ENCODE results near the gene REPIN1. TPM values are rescaled to one million over a fixed set of nuclear protein-coding genes. Genes with fewer than 3 reads are reported as not detected.

Gene REPIN1
- total RNA-seq, 1 donor from 2014 or later = 44.9 TPM

DNA sequence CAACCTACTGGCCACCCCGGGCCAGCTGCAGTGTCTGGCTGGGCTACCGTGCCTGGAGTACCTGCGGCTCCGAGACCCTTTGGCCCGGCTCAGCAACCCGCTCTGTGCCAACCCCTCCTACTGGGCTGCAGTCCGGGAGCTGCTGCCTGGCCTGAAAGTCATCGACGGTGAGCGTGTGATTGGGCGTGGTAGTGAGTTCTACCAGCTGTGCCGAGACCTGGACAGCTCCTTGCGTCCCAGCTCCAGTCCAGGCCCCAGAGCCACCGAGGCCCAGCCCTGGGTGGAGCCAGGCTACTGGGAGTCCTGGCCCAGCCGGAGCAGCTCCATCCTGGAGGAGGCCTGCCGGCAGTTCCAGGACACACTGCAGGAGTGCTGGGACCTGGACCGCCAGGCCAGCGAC lies 31.4 kb upstream of the REPIN1 start:
- ATAC-seq = no peak

DNA sequence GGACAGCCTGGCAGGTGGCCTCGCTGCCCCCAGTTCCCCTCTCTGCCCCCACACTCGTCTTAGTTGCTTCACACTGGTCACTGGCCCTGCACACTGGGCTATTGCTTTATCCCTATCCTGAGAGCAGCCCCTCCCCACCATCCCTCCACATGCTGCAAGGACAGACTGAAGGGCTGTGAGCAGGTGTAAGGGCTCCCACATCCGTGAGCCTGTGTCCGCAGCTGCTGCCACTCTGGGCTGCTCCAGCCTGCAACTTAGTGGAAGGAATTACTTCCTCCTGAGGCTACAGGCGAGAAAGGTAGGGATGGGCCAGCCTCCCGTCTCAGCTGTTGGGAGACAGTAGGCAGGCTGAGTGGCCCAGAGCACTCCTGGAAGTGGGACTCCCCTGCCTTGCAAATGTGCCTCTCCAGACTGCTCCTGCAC lies 31.0 kb upstream of the REPIN1 start:
- ATAC-seq = no peak

DNA sequence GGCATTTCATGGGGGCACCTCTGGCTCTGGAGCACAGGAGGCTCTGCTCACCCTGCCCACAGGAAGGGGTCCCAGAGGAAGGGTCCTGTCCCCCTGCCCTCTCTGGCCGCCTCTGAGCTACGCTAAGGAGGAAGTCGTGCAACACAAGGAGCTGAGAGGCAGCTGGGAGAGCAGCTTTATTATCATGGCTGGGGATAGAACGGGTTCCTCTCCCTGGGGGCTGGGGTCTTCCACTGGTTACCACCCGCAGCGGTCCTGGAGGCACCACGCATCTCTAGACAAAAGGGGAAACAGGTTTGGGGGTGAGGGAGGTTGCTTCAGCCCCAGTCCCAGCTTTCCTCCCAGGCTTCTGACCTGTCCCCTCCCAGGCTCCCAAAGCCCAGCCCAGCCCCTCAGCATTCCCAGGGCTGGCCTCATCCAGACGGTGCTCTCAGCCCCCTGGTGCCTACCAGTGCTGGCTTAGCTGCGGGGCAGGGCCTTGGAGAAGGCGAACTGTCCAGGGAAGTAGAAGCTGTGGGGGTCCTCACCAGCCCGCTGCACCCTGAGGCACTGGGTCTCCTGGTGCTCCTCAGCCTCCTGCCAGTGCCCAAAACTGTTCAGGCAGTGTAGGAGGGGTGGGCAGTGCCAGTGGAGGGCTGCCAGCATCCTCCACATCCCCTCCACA lies 30.3 kb upstream of the REPIN1 start:
- ATAC-seq = no peak

DNA sequence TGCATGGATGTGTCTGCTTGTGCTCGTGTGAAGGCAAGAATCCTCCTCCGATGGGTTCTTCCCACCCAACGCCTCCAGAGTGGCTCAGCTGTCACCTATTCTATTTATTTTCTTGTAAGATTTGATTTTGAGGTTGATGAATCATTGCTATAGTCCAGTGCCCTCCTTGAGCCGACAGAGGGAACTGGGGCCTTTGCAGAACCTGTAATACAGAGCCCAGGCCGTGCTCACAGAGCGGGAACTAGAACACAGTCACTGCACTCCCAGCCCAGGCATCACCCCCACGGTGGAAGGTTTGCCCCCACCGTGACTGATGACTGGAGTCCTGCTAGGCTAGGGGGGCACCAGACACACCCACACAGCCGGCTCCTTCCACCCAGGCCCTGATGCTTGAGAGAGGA lies 29.2 kb upstream of the REPIN1 start:
- ATAC-seq = no peak

DNA sequence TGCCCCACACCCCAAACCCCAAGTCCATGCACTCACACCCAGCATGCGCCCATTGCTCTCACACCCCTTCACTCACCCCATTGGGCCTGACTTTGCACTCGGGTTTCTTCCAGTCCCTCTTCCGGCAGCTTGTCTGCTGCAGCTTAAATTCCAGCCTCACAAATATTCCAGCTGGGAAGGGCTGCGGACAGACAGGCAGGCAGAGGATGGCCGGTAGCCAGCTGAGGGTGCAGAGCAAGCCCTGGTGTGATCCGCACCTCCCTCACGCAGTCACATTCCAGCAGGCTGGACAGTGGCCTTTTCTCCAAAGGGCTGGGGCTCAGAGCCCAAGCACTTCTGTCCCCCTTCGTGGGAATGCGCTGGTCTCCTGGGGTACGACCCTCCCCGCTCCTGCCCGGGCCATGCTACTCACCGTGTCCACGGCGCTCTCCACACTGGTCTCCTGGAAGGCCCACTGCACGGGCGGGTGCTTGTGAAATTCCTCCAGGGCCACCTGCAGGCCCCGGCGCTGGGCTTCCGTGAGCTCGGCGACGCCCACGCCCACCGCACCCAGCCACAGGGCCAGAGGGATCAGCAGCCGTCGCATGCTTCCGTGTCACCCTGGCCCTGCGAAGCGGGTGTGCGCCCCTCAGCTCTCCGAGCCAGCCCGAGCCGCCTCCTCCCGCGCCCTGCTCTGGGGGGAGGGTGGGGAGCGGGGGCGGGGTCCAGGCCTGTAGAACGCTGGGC lies 28.4 kb upstream of the REPIN1 start:
- ATAC-seq = peak; percentile 49

DNA sequence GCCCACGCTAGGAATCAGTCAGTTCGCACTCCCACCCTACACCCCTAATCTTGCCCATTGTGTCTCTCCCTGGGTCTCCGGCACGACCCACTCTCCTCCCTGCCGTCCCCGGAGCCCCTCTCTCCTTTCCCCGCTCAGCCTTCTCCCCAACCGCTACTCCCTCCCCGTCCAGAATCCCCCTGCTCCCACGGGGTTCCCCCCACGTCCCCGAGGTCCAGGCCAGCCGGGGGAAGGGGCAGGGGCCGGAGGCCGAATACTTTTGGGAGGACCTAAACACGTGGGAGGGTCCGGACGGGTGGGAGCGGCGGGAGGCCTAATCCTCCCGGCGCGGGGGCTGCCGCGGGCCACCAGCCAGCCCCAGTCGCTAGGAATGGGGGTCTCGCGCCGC lies 27.8 kb upstream of the REPIN1 start:
- ATAC-seq = no peak

DNA sequence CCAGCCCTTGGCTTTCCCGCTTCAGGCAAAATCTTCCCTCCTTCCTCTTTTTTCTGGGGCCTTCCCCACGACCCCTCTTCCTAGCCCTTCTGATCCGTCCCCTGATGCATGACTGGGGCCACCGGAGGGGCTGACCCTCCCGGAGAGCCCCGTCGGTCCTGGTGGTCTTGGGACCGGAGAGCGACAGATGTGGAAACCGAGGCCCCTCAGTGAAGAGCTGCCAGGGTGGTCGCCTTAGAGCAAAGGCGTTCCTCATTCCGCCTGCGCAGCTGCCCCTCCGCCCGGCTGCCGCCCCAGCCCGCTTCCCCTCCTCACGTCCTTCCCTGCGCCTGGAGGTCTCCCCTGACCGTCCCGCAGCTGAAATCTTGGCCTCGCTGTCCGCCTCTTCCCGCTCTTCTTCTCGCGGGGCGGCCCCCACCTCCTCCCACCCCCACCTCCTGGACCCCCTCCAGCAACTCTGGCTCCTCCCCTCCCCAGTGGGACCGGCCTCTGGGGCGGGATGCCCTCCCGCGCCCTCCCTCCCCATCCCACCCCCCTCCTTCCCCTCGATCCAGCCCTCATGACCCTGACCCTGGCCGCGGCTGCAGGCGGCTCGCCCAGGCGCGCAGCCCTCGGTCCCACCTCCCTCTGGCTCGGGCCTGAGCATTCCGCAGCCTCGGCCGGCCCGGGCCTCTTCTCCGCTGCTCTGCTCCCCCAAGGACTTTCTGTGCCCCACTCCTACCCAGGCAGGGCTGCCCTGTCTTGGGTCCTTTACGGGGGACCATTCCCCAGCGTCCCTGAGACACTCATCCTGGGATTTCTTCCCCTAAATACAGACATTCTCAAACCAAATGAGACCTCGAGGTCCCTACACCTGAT lies 27.1 kb upstream of the REPIN1 start, which contains the start of gene RARRES2:
TSS of gene RARRES2 (minus strand) at position 367 of the 858 bp plus-strand sequence. CDS start 1,020 bp downstream, outside the sequence.
- no peak for ATAC-seq

DNA sequence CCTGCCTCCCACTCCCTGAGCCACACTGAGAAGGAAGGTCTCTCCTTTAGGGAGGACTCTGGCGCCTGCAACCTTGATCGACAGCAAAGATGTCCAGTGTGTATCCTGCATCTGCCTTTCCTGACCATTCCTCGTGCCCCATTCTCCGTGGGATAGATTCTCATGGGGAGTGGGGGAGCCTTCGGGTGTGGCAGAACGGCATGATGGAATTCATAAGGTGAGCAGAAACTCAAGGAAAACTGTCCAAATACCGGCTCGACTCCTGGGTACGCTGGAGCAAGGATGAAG lies 26.6 kb upstream of the REPIN1 start:
- ATAC-seq = no peak

DNA sequence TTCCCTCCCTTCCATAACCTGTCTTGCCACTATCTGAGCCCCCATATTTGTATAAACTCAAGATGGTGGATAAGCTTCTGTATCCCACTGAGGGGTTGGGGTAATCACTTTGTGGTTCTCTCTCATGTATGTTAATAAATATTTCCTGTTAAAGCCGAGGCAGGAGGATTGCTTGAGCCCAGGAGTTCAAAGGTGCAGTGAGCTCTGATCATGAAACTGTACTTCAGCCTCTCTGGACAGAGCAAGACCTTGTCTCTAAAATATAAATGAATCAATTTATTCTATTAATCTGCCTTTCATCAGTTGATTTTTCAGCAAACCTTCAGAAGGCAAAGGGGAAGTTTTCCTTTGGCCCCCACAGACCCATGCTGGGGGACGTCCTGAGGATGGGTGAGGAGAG lies 25.4 kb upstream of the REPIN1 start:
- no peak for ATAC-seq

DNA sequence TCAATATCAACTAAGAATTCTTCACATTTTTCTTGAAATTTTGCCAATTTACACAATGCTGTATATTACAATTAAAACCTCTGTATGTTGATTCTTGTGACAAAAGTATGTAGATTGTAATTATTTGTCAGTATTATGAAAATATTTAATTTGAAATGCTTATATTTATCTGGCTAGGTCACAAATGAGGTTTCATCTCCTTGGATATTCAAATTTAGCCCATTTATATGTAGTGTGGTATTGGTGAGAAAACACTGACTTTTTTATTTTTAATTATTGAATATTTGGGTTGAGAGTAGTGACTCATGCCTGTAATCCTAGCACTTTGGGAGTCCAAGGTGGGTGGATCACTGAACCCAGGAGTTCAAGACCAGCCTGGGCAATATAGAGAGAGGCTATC lies 24.3 kb upstream of the REPIN1 start:
- no peak for ATAC-seq

DNA sequence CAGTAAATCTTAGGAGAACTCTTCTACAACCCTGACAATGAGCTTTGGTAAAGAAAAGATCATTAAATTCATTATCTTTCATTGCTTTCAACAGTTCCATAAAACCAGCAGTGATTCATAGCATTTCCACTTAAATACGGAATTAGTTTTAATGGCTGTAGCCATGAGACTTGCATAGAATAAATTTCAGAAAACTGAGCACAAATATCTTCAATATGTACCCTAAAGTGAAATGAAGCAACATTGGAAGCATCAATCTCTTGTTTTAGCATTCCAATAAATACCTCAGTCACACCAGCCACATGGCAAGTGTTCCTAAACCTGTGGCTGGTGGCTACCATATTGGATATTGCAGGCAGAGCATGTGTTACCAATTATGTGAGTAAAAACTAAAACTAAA lies 23.6 kb upstream of the REPIN1 start:
- no peak for ATAC-seq

DNA sequence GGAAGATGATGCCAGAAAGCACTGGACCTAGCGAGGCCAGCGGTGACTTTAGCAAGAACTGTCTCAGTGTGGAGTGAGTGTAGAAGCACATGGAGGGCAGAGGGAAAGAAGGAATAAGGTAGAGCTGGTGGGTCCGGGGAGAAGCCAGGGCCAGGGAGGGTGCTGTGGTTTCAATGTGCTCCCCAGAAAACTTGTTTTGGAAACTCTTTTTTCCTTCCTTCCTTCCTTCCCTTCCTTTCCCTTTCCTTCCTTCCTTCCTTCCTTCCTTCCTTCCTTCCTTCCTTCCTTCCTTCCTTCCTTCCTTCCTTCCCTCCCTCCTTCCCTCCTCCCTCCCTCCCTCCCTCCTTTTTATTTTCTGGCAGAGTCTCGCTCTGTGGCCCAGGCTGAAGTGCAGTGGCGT lies 21.7 kb upstream of the REPIN1 start:
- ATAC-seq = no peak

DNA sequence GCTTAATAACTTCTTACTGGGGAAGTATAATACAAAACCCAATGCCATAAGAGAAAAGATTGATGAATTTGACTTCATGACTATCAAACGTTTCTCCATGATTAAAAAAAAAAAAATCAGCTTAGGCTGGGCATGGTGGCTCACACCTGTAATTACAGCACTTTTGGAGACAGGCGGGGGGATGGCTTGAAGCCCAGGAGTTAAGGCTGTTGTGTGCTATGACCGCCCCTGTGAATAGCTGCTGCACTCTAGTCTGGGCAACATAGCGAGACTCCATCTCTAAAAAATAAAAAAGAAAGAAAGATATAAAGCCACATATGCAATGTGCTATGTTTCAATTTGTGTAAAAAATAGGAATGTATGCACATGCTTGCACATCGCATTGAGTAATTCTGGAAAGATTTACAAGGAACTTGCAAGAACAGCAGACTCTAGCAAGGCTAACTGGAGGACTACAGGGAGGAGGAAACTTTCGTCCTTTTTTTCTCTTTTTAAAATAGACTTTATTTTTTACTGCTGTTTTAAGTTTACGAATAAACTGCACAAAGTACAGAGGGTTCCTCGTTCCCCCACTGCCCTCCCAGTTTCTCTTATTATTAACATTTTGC lies 16.9 kb upstream of the REPIN1 start:
- ATAC-seq = no peak

DNA sequence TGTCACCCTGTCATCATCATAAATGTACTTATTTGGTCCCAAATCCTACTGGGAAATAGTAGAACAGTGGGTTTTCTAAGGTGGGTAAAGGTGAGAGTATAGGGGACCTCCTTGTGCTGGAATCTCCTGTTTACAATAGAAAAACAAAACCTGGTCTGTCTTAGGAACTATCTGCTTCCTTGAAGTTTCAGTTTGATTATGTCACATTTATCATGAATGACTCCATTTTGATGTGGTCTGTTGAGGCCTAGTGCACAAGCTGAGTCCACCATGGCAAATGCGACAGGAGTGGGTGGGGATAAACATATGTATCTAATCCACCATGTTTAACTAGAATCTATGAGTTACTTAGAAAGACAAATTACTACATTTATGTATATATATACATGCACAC lies 13.0 kb upstream of the REPIN1 start:
- ATAC-seq = no peak

DNA sequence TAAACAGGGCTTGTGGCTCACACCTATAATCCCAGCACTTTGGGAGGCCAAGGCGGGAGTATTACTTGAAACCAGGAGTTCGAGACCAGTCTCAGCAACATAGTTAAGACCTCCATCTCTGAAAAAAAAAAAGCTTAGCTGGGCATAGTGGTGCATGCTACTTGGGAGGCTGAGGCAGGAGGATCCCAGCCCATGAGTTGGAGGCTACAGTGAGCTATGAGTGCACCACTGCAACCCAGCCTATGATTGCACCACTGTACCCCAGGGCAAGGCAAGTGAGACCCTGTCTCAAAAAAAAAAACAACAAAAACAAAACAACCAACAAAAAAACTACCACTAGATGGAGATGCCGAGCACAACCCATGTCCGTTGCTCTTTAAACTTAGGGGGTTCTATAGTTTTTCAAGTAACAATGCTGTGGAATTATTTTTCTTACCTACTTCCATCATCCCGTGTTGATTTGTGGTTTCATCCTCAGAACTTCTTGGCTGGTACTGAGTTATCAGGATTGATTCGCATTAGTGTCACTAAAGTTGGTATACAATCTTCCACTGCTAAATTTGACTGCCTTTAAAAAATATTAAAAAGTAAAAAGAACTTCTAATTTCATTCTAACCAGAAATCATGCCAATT lies 12.2 kb upstream of the REPIN1 start:
- no peak for ATAC-seq

DNA sequence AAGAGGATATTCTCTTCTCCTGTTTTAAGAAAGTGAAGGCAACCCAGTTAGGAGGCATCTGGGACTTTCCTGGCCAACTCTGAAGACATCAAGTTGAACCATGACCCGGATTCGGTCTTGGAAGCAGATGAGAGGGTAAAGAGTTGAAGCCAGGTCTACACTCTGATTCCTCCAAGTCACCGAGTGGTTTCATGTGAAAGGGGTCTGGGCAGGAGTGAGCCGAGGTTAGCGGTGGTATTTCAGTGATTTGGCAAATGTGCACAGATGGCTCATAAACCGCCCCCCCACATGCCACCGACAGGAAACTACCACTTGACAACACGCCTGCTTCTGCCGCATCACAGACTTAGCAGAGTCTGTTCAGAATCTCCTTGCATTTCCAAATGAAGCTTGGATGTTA lies 11.4 kb upstream of the REPIN1 start:
- no peak for ATAC-seq

DNA sequence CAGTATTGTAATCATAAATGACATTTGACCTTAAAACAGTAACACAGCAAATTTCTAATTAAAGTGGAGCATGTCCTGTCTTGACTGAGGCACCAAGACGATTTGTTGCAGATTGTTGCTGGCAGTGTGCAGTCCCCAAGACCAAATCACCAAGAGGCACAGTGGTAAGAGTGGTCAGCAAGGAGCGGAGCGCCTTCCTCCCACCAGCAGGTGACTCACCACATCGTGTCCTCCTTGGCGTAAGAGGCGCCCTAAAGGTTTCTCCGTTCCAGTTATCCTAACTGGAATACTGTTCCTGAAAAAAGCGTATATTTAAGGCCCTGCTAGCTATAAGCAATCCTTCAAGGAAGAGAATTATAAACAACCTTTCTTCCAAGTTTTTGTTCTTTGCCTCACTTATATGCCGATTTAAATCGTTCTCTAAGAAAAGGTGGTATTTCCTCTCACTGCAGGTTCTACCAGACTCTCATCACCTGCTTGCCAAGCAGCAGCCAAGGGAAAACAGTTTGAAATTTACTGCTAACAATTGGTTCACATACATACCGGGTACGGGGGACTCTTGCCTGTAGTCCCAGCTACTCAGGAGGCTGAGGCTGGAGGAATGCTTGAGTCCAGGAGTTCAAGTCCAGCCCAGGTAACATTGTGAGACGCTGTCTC lies 10.7 kb upstream of the REPIN1 start:
- ATAC-seq = no peak

DNA sequence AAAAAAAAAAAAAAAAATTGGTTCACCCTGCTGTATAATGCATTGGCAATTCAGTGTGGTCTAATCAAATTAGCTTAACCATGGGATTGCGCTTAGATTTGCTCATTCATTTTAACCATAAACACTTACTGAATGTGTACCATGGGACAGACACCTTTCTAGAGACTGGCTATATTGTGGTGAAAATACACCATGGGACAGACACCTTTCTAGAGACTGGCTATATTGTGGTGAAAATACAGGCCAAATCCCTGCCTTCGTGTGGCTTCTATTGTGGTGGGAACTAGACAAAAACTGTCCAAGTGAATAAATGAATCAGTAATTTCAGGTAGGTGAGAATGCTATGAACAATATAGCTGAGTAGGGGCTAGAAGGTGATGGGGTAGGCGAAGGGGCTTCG lies 10.2 kb upstream of the REPIN1 start:
- no peak for ATAC-seq

DNA sequence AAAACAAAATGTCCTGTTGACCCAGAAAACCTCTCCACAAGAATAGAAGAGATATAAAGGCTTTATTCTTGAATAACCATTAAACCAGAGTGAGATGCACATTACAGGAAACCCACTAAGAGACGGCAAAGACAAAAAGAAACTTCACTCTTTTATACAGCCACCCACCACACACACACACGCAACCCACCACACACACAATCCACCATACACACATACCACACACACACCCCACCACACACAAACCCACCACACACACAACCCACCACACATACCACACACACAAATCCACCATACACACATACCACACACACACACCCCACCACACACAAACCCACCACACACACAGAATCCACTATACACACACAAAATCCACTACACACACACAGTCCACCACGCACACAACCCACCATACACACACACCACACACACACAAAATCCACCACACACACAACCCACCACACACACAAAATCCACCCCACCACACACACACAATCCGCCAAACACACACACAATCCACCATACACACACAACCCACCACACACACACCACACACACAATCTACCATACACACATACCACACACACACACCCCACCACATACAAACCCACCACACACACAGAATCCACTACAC lies 9.5 kb upstream of the REPIN1 start:
- no peak for ATAC-seq

DNA sequence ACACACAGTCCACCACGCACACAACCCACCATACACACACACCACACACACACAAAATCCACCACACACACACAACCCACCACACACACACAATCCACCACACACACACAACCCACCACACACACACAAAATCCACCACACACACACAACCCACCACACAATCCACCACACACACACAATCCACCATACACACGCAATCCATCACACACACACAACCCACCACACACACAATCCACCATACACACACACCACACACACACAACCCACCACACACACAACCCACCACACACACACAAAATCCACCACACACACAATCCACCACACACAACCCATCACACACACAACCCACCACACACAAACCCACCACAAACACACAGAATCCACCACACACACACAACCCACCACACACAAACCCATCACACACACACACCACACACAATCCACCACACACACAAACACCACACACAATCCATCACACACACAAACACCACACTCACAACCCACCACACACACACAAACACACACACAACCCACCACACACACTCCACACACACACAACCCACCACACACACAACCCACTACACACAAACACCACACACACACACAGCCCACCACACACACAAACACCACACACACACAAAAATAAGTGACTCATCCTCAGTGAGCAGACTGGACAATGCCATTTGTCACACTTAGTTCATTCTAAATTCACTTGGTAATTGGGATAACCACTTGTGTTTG lies 8.8 kb upstream of the REPIN1 start:
- ATAC-seq = no peak

Data from esophagus mucosa (tissue), 1 donor.